DLD1 (cell line): ENCODE data around the gene COMMD1.
"Not testable (repeated sequence)": the region's sequence is repeated elsewhere in the genome, so short reads cannot be mapped to it uniquely, and the experiment has no call there.

ENCODE experiments used
- in situ Hi-C: cut with HindIII; loops from 2 replicates; pipeline ENCODE4 v1.10.0; 2017; ENCODE audit warnings: low sequenced_read_pairs

Gene COMMD1

DNA sequence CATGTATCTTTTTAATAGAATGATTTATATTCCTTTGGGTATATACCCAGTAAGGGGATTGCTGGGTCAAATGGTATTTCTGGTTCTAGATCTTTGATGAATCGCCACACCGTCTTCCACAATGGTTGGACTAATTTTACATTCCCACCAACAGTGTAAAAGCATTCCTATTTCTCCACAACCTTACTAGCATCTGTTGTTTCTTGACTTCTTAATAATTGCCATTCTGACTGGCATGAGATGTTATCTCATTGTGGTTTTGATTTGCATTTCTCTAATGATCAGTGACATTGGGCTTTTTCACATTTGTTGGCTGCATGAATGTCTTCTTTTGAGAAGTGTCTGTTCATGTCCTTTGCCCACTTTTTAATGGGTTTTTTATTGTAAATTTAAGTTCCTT lies 220.8 kb downstream of the COMMD1 start:
- in situ Hi-C loops: not testable (repeated sequence)

DNA sequence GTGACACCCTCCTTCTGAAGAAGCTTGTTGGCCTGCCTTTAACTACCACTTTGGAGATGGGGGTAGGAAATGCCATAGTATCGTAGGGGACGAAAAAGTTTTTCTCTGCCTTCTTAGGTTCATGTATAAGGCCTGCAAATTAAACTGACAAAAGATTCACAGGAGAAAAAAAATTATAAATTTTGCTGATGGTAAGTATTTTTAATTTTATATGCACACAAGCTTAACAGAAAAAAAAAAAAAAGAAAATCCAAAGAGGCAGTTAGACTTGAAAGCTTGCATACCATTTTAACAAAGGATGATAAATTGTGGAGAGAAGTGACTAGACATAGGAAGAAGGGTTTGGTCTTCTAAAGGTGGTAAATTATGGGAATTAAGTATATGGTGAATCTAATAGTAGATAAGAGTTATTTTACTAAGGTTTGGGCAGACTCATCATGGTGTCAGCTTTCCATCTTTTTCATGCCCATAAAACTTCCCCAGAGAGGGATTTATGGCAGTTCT lies 227.9 kb downstream of the COMMD1 start:
- in situ Hi-C loops: no loop called here

DNA sequence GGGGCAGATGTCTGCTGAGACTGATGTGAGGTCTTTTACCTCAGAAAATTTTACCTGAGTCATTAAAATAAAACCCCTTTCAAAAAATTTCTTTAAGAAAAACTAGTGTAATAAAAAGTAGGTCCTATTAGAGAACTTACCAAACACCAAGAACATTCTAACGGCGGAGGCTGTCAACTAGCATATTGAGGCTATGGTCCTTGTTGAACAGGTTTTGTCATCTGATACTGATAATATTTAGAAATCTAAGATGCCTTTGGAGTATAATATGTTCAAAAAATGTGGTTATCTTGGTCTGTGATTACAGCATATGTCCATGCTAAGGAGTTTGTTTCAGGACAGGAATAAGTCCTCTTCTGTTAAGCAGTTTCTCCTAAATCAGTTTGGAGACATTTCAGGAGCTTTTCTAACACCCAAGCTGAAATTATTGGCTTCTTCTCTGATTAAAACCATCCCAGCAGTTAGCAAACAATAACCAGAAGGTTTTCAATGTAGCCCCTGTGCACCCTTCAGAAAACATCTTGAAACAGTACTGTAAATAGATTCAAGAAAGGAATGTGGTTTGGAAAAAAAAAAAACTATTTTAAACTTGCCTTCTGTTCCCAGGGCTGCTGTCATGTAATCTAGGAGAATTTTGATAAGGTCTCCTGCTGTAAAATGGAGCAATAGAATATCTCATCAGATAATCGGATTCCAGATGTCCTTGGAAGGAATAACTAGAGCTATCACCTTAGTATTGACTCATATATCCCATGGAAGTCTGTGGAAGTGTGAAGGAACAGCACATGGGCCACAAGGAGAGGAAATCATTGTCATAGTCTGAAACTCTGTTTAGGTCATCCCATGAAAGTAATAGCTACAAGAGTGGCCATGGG lies 231.7 kb downstream of the COMMD1 start:
- in situ Hi-C loops: no loop called here

GRCh38 chr2:62140426-62141141 lies 235.1 kb downstream of the COMMD1 start:
- in situ Hi-C loops: no loop called here

- in situ Hi-C loops: no loop called here
Measured at GRCh38 chr2:62141142-62141740, 235.8 kb downstream of the COMMD1 start.

- in situ Hi-C loops: no loop called here
Measured at GRCh38 chr2:62142054-62142453, 236.6 kb downstream of the COMMD1 start.

GRCh38 chr2:62143696-62144095 lies 238.2 kb downstream of the COMMD1 start:
- in situ Hi-C loops: no loop called here

- in situ Hi-C loops: no loop called here
Measured at GRCh38 chr2:62144689-62145477, 239.4 kb downstream of the COMMD1 start.

DNA sequence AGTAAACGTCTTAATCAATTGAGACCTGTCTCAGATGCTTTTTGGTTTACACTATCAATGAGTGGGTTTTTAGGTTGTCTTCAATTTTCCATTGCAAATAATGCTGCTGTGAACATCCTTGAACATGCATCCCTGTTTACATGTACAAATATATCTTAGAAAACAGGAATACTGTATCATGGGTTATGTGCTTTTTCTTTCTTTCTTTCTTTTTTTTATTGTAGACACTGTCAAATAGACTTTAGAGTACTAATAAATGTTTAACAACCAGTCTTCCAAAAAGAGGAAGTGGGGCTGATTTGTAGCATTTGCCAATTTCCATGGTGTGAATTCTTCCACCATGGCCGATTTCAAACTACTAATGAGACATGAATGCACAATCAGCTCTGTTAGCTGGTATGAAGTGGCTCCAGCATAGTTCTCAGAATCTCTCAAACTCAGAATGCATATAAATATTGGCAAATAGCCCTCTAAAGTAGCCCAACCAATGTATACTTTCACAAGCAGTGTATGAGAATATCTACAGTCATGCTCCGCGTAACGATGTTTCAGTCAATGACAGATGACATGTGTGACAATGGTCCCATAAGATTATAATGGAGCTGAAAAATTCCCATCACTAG lies 240.1 kb downstream of the COMMD1 start:
- in situ Hi-C loops: no loop called here

- in situ Hi-C loops: not testable (repeated sequence)
Measured at GRCh38 chr2:62146790-62147189, 241.3 kb downstream of the COMMD1 start.

GRCh38 chr2:62147610-62148301 lies 242.3 kb downstream of the COMMD1 start:
- in situ Hi-C loops: no loop called here

GRCh38 chr2:62149708-62150107 lies 244.2 kb downstream of the COMMD1 start:
- in situ Hi-C loops: no loop called here

- in situ Hi-C loops: no loop called here
Measured at GRCh38 chr2:62150597-62151305, 245.3 kb downstream of the COMMD1 start.

- in situ Hi-C loops: no loop called here
Measured at GRCh38 chr2:62151306-62151638, 245.8 kb downstream of the COMMD1 start.

GRCh38 chr2:62152000-62152399 lies 246.5 kb downstream of the COMMD1 start:
- in situ Hi-C loops: no loop called here

- in situ Hi-C loops: no loop called here
Measured at GRCh38 chr2:62156861-62157496, 251.5 kb downstream of the COMMD1 start.

GRCh38 chr2:62158444-62159121 lies 253.1 kb downstream of the COMMD1 start:
- in situ Hi-C loops: no loop called here

GRCh38 chr2:62160691-62161090 lies 255.2 kb downstream of the COMMD1 start:
- in situ Hi-C loops: not testable (repeated sequence)
